GM18508 (cell line): ENCODE measurements around the gene TALDO1.

Experiments used
- ATAC-seq: cut with Tn5 transposase; IDR thresholded peaks from one replicate; pipeline ENCODE4 v1.9.1; 2021; ENCODE audit warnings: moderate number of reproducible peaks; ENCODE audit not compliant: insufficient read depth, unreplicated experiment

The TALDO1 gene

GRCh38 chr11:794766-795633 is 47.7 kb downstream of the TALDO1 start:
- ATAC-seq: no peak

GRCh38 chr11:795634-796564 is 48.6 kb downstream of the TALDO1 start:
- no peak for ATAC-seq

- ATAC-seq: no peak
Measured at GRCh38 chr11:796565-797295, 49.5 kb downstream of the TALDO1 start.

GRCh38 chr11:797296-798092 is 50.2 kb downstream of the TALDO1 start:
- ATAC-seq: no peak

- ATAC-seq: no peak
Measured at GRCh38 chr11:798093-798713, 50.9 kb downstream of the TALDO1 start, which contains the start of gene SLC25A22. TSS of gene SLC25A22 (minus strand) at chr11:798281. CDS start at chr11:795006, 3,275 bp downstream.

GRCh38 chr11:799641-800316 is 52.5 kb downstream of the TALDO1 start:
- ATAC-seq: no peak

GRCh38 chr11:800473-800872 is 53.2 kb downstream of the TALDO1 start:
- no peak for ATAC-seq

GRCh38 chr11:801097-801780 is 54.0 kb downstream of the TALDO1 start:
- no peak for ATAC-seq

GRCh38 chr11:802018-802617 is 54.9 kb downstream of the TALDO1 start:
- ATAC-seq: no peak

GRCh38 chr11:802693-803466 is 55.6 kb downstream of the TALDO1 start:
- ATAC-seq: no peak

- ATAC-seq: no peak
Measured at GRCh38 chr11:803467-803742, 56.1 kb downstream of the TALDO1 start.

GRCh38 chr11:803770-804598 is 56.7 kb downstream of the TALDO1 start:
- no peak for ATAC-seq

- ATAC-seq: no peak
Measured at GRCh38 chr11:804599-804964, 57.3 kb downstream of the TALDO1 start.

GRCh38 chr11:808427-809286 is 61.4 kb downstream of the TALDO1 start:
- no peak for ATAC-seq

GRCh38 chr11:809287-810039 is 62.2 kb downstream of the TALDO1 start, which contains the start of gene RPLP2:
TSS of gene RPLP2 (plus strand) at chr11:809967. CDS start at chr11:810235, 268 bp downstream.
- no peak for ATAC-seq
